IPS-18a (cell line): ENCODE measurements around the gene CD300LG.

Experiments used
- H3K27ac ChIP-seq: one replicate; pipeline ENCODE4 v1.5.1; 2013; ENCODE audit warnings: low read length
- H3K27me3 ChIP-seq: one replicate; pipeline ENCODE4 v1.6.1; 2013; ENCODE audit warnings: mild to moderate bottlenecking, low read length; ENCODE audit not compliant: control insufficient read depth, insufficient read depth
- H3K36me3 ChIP-seq: one replicate; pipeline ENCODE4 v1.6.1; 2013; ENCODE audit warnings: low read depth, low read length; ENCODE audit not compliant: control insufficient read depth
- H3K4me1 ChIP-seq: one replicate; pipeline ENCODE4 v1.6.1; 2013; ENCODE audit warnings: low read depth, low read length; ENCODE audit not compliant: control insufficient read depth
- H3K4me3 ChIP-seq: one replicate; pipeline ENCODE4 v1.5.1; 2013; ENCODE audit warnings: low read length
- H3K9ac ChIP-seq: one replicate; pipeline ENCODE4 v1.6.1; 2013; ENCODE audit warnings: mild to moderate bottlenecking, low read length, moderate library complexity
- H3K9me3 ChIP-seq: one replicate; pipeline ENCODE4 v1.6.1; 2013; ENCODE audit warnings: low read depth, low read length; ENCODE audit not compliant: control insufficient read depth

The CD300LG gene

DNA sequence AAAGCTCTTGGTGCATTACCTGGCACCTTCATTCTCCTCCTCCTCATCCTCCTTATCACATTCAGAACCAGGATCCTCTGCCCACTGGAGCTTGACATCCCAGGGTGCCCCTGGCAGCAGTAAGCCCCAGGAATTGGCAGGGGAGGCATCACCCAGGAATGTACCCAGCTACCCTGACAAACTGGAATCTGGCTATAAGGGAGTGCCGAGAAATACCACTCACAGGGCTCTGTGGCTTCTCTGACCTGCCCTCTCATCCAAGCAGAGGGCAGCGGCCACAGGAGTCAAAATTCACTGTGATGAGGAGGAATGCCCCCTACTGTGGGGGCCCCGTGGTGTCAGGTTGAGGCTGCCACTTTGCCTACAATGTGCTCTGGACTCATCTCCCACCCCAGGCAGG, 33.6 kb upstream of the CD300LG start:
- Histone ChIP-seq H3K4me1 (peaks cover 8% of the 10 kb centered on the region), H3K27ac (no peak overlapping the region), H3K9me3 (no peaks in the 10 kb centered on the region), H3K4me3 (no peak overlapping the region), H3K36me3 (no peaks in the 10 kb centered on the region), H3K27me3 (no peaks in the 10 kb centered on the region), H3K9ac (no peak overlapping the region)

DNA sequence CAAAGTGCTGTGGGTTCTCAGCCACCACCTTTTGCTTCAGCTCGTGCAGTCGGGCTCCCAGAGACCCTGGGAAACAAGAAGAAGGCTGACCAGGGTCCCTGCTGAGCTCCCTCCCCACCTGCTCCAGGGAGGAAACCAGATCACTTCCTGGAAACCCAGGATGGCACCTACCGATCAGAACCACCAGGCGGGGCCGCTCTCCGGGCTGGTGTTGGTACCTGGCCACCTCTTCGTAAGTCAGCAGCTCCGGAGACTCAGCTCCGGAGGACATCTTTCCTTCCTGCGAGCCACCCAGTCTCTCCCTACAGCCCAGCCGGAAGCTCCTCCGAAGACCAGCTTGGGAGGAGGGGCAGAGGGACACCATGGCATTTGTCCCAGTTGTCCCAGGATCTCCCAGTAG, 33.0 kb upstream of the CD300LG start:
- Histone ChIP-seq H3K9ac (no peak overlapping the region), H3K36me3 (no peaks in the 10 kb centered on the region), H3K4me3 (no peak overlapping the region), H3K27ac (no peak overlapping the region), H3K9me3 (no peaks in the 10 kb centered on the region), H3K27me3 (no peaks in the 10 kb centered on the region), H3K4me1 (peaks cover 8% of the 10 kb centered on the region)

DNA sequence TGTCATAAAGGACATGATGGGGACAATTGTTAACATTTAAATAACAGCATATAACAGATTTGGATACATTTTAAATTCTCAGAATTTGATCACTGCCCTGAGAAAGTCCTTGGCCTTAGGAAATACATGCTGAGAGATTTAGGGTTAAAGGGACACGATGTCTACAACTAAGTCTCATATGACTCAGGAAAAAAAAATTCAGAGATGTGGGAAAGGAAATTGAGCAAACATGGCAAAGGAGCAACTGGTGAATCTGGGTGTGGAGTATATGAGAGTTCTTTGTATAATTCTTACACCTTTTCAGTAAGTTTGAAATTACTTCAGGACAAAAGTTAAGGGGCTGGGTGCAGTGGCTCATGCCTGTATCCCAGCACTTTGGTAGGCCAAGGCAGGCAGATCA, 32.3 kb upstream of the CD300LG start:
- H3K4me3 ChIP-seq, result no peak overlapping the region
- peaks cover 8% of the 10 kb centered on the region for H3K4me1 ChIP-seq
- H3K9ac ChIP-seq, result no peak overlapping the region
- no peaks in the 10 kb centered on the region for H3K27me3 ChIP-seq
- no peak overlapping the region for H3K27ac ChIP-seq
- H3K9me3 ChIP-seq, result no peaks in the 10 kb centered on the region
- H3K36me3 ChIP-seq, result no peaks in the 10 kb centered on the region

DNA sequence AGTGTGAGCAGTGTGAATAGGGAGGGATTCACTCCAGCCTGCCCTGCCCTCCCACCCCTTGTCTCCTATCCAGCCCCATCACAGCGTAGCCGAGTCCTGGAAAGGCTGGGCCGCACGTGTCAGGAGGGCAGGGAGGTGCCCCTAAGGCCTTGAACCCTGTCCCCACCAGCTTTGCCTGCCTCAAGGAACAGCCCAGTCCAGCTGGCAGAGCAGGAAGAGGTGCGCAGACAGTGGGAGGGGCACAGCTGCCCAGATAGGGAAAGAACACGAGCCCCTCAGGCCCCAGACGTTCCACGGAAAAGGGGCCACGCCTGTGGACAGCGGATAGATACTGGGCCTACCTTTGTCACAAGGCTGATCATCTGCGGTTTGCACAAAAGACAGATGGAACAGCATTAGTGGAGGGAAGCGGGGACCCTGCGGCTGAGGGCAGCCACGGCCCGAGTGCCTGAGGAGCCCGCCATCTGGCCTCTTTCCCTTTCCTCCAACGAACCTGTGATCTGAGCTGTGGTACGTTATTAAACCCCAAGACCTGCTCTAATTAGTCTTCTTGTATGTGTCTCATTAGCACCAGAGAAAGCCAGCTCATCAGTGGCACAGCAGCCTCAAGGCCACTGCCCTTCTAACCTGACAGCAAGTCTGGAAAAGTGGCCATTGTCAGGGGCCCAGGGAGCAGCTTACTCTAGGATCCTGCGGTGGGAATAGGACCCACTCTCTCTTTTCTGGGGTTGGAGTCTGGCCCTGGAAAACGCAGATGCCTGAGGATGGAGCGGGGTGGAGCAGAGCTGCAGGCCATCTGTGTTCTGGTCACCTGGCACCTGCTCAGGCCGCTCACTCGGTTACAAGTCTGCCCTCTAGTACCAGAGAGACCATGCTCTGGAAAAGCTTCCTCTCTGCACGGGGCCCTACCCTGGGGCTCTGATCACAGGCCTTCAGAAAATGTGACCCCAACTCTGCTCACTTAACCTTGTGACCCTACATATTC, 30.3 kb upstream of the CD300LG start:
- H3K9ac ChIP-seq, result no peak overlapping the region
- H3K9me3 ChIP-seq, result no peaks in the 10 kb centered on the region
- H3K27me3 ChIP-seq, result no peaks in the 10 kb centered on the region
- H3K27ac ChIP-seq, result no peak overlapping the region
- no peak overlapping the region for H3K4me3 ChIP-seq
- H3K36me3 ChIP-seq, result no peaks in the 10 kb centered on the region
- no peaks in the 10 kb centered on the region for H3K4me1 ChIP-seq

DNA sequence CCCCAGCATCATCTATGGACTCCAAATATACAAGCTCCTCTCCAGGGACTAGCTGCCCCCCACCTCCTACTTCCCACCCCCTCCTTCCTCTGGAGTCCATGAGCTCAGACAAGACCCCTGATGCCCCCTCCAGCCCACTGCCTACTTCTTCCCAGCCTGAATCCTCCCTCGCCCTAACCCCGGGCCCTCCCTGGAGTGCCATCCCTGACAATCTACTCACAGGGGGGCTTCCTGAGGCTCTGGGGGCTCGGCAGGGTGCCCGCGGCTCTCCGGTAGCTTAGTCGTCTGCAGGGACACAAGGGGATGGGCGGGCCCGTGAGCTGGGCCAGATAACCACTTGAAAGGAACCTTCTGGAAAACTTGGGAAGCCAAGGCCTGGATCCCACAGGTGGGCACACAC, 29.1 kb upstream of the CD300LG start:
- Histone ChIP-seq H3K27me3 (no peaks in the 10 kb centered on the region), H3K36me3 (no peaks in the 10 kb centered on the region)

DNA sequence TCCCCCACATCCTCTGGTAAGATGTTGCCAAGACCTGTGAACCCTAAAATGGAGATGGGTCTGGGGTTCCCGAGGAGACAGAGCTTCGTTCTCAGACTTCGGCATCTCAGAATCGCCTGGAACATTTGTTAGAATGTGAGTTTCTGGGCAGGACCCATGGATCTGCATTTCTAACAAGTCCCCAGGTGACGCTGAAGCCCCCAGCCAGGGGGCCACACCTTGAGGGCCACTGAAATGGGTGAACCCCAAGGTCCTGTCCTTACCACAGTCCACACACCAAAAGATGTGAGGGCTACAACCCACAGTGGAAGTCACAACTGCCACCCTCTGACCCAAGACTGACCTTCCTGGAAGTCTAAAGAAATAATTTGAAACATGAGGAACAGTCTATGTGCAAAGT, 28.0 kb upstream of the CD300LG start:
- Histone ChIP-seq H3K36me3 (no peaks in the 10 kb centered on the region), H3K9me3 (no peaks in the 10 kb centered on the region), H3K4me3 (no peak overlapping the region), H3K27me3 (no peaks in the 10 kb centered on the region), H3K9ac (no peak overlapping the region), H3K27ac (no peak overlapping the region), H3K4me1 (no peaks in the 10 kb centered on the region)

More for the DNA sequence above, 29.1 kb upstream of the CD300LG start:
- no peak overlapping the region for H3K9ac ChIP-seq
- no peaks in the 10 kb centered on the region for H3K4me1 ChIP-seq
- H3K27ac ChIP-seq, result no peak overlapping the region
- H3K4me3 ChIP-seq, result no peak overlapping the region
- no peaks in the 10 kb centered on the region for H3K9me3 ChIP-seq

DNA sequence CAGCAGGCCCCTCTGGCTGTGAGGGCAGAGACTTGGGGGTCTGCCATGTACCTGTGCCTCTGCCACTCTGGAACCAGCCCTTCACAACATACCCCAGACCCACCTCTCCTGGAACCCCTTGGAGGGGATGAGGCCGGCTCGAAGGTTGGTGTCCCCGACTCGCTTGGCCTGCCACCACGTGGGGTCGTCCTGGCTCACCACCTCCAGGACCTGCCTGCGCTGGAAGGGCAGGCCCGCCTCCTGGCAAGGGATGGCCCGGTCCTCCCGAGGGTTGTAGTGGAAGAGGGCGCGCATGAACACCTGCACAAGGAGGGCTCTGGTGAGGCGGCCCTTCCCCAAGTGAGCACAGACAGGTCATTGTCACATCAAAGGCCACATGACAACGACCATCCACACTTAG, 26.2 kb upstream of the CD300LG start:
- H3K36me3 ChIP-seq, result no peaks in the 10 kb centered on the region
- no peaks in the 10 kb centered on the region for H3K9me3 ChIP-seq
- no peak overlapping the region for H3K9ac ChIP-seq
- H3K4me1 ChIP-seq, result no peaks in the 10 kb centered on the region
- no peak overlapping the region for H3K27ac ChIP-seq
- no peak overlapping the region for H3K4me3 ChIP-seq
- H3K27me3 ChIP-seq, result no peaks in the 10 kb centered on the region

DNA sequence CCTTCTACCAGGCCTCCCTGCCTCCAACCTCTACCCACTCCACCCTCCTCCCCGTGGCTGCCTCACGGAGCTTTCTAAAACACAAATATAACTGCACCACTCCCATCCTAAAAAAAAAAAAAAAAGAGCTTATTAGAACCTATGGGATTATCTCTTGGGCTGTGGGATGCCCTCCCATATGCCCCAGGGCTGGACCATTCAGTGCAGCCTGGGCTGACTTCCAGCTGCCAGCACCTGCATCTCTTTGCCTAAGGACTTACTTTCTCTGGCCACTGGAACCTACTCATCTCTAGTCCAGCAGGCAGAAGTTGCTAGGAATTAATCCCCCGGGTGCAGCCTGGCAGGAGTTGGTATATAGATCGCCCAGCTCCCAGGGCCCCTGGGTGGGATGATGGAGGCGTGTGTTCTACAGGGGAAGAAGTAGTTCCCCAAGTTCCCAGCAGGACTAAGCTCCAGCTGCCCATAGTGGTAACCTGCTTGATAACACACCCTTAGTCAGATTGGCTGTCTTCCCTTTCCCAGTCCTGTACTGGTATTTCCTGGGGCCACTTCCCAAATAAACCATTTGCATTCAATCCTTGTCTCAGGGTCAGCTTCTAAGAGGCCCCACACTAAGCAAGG, 24.3 kb upstream of the CD300LG start:
- Histone ChIP-seq H3K27me3 (no peaks in the 10 kb centered on the region), H3K36me3 (peaks cover 2% of the 10 kb centered on the region), H3K4me1 (no peaks in the 10 kb centered on the region), H3K9me3 (no peaks in the 10 kb centered on the region), H3K9ac (no peak overlapping the region), H3K4me3 (no peak overlapping the region), H3K27ac (no peak overlapping the region)

DNA sequence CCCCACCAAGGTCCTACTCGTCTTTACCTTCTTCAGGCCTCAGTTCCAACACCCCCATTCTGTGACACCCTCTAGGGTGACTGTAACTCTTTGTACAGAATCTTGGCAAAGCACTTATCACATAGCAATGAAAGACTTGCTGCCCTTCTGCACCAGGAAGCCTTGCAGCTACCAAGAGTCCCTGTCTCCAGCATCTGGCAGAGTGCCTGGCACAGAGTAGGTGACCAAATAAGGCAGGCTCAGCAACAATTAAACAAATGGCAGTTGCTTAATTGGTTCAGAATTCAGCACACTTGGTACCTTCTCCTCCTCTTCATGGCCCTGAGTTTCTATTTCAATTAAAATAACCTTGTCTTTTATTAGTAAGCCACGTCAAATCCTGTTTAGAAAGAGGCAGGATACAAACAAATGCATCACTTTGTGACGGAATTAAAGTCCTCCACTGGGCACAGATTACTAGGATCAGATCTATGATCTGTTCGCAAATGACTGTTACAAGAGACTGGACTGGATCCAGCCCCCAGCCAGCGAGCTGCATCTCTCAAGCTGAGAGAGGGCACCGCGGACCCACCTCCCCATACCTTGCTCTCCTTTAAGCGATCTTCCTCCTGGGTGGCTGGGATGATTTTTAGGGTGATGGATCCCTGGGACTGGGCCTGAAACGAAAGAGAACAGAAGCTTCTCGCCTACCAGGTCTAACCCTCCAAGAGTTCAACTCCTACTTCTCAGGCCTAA, 23.5 kb upstream of the CD300LG start:
- no peaks in the 10 kb centered on the region for H3K27me3 ChIP-seq
- H3K4me3 ChIP-seq, result no peak overlapping the region

DNA sequence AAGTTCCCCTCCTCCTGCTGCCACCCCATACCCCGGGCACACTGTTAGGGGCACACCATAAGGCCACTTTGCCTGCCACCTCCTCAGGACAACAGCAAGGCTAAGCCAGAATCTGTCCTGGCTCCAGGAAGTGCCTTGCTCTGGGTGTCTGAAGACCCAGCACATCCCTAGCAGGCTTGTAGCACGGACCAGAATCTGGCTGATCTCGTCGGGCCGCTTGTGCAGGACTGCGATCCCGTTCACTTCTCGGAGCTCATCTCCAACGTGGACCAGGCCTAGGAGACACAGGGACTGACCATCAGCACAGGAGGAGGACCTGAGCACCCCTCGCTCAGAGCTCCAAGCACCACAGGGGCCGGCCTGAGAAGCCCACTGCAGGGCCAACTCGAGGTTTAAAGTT, 21.4 kb upstream of the CD300LG start:
- no peak overlapping the region for H3K9ac ChIP-seq
- no peaks in the 10 kb centered on the region for H3K4me1 ChIP-seq
- no peak overlapping the region for H3K4me3 ChIP-seq
- H3K27me3 ChIP-seq, result no peaks in the 10 kb centered on the region
- H3K27ac ChIP-seq, result no peak overlapping the region
- H3K9me3 ChIP-seq, result no peaks in the 10 kb centered on the region
- H3K36me3 ChIP-seq, result peaks cover 5% of the 10 kb centered on the region

More for the DNA sequence above, 23.5 kb upstream of the CD300LG start:
- H3K9me3 ChIP-seq, result no peaks in the 10 kb centered on the region
- no peaks in the 10 kb centered on the region for H3K4me1 ChIP-seq
- no peak overlapping the region for H3K27ac ChIP-seq
- no peak overlapping the region for H3K9ac ChIP-seq
- peaks cover 2% of the 10 kb centered on the region for H3K36me3 ChIP-seq

DNA sequence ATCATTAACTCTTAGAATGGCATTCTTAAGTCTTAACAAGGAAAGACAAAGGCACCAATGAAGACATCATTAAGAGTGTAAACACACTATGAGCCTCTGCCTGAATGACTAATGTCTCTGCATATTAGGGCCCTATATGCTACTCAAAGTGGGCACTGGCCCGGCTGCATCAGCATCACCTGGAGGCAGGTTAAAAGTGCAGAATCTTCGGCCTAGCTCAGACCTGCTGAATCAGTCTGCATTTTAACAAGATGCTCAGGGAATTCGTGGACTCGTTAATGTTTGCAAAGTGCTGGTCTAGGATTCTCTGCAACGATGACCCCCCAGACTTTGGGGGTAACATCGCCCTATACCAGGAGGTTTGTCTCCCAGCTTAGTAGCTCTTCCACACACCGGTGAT, 20.8 kb upstream of the CD300LG start:
- Histone ChIP-seq H3K36me3 (peaks cover 9% of the 10 kb centered on the region), H3K9me3 (no peaks in the 10 kb centered on the region), H3K27ac (no peak overlapping the region), H3K4me1 (no peaks in the 10 kb centered on the region), H3K9ac (no peak overlapping the region), H3K27me3 (no peaks in the 10 kb centered on the region), H3K4me3 (no peak overlapping the region)
